Osteoblast (primary cell): ENCODE results near the gene PXDN. TPM values are rescaled to one million over a fixed set of nuclear protein-coding genes. Genes with fewer than 3 reads are reported as not detected.
A peak's percentile ranks its signal among the peaks of the same experiment; 100 is the strongest.

ENCODE experiments used
- DNase-seq: peaks from one replicate; pipeline ENCODE4 v3.0.0; 2011; ENCODE audit warnings: low spot score, mixed read lengths; ENCODE audit not compliant: insufficient read length; ENCODE audit errors: missing footprints
- H2AFZ ChIP-seq: 2 replicates; pipeline ENCODE4 v1.6.0; 2011; ENCODE audit warnings: mild to moderate bottlenecking, low read length
- H3K27ac ChIP-seq: 2 replicates; pipeline ENCODE4 v1.5.1; 2011; ENCODE audit warnings: mild to moderate bottlenecking, low read depth, low read length, moderate library complexity
- H3K27me3 ChIP-seq: 2 replicates; pipeline ENCODE4 v1.6.0; 2012; ENCODE audit warnings: mild to moderate bottlenecking, control low read depth, inconsistent platforms, low read length, moderate library complexity; ENCODE audit not compliant: insufficient read depth
- H3K36me3 ChIP-seq: 2 replicates; pipeline ENCODE4 v1.5.1; 2011; ENCODE audit warnings: mild to moderate bottlenecking, low read length, control low read depth, moderate library complexity; ENCODE audit not compliant: insufficient read depth
- H3K4me1 ChIP-seq: 2 replicates; pipeline ENCODE4 v1.5.1; 2011; ENCODE audit warnings: mild to moderate bottlenecking, low read length, control low read depth, moderate library complexity; ENCODE audit not compliant: insufficient read depth
- H3K4me2 ChIP-seq: 2 replicates; pipeline ENCODE4 v1.6.0; 2011; ENCODE audit warnings: mild to moderate bottlenecking, low read length; ENCODE audit not compliant: insufficient read depth
- H3K4me3 ChIP-seq: fragments of 200-600 bp; sonication (generic); 3 replicates; pipeline ENCODE4 v1.5.1; 2012; ENCODE audit warnings: mild to moderate bottlenecking, low read length, inconsistent platforms; ENCODE audit not compliant: insufficient read depth
- H3K79me2 ChIP-seq: 2 replicates; pipeline ENCODE4 v1.6.0; 2012; ENCODE audit warnings: mild to moderate bottlenecking, low read length, control low read depth, inconsistent platforms; ENCODE audit not compliant: insufficient read depth
- H3K9me3 ChIP-seq: 2 replicates; pipeline ENCODE4 v1.5.1; 2011; ENCODE audit warnings: low read depth, low read length, control low read depth
- H4K20me1 ChIP-seq: 2 replicates; pipeline ENCODE4 v1.6.0; 2012; ENCODE audit warnings: mild to moderate bottlenecking, low read length, control low read depth; ENCODE audit not compliant: insufficient read depth
- total RNA-seq: library from RNA; depleted of rRNA; stranded (reverse); fragments of >200 nt; gene quantifications from 2 replicates; pipeline ENCODE4 v1.2.3, GENCODE V29; 2012
- TF ChIP-seq, protein P1 (sequence below): IDR thresholded peaks from 2 replicates; pipeline ENCODE4 v1.5.1; 2011; ENCODE audit warnings: mild to moderate bottlenecking, low read depth, low read length, moderate library complexity; ENCODE audit errors: extremely low read depth

Gene PXDN
- total RNA-seq, 1 donor = 307 TPM

DNA sequence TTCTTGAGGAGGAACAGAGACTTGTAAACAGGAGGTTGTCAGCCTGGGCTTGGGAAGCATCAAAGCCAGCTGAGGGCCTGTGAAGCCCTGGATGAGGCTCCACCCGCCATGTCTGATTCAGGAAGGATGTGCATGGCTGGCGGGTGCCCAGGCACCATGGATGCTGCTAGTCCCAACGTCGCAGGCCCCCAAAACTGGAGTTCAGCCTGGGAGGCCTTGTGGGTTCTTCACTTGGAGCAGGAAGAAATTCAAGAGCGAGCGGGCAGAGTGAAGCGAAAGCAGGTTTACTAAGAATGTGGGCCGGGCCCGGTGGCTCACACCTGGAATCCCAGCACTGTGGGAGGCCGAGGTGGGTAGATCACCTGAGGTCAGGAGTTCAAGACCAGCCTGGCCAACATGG, 12.1 kb upstream of the PXDN start:
- Histone ChIP-seq H4K20me1 (no peaks in the 10 kb centered on the region), H3K27ac (no peak overlapping the region), H3K4me1 (no peaks in the 10 kb centered on the region), H3K27me3 (peaks cover 21% of the 10 kb centered on the region), H3K79me2 (no peaks in the 10 kb centered on the region), H2AFZ (no peak overlapping the region), H3K9me3 (no peaks in the 10 kb centered on the region), H3K4me2 (no peak overlapping the region), H3K4me3 (no peak overlapping the region), H3K36me3 (no peaks in the 10 kb centered on the region)
- peak; percentile 64 for DNase-seq
- TF ChIP-seq, protein P1, sequence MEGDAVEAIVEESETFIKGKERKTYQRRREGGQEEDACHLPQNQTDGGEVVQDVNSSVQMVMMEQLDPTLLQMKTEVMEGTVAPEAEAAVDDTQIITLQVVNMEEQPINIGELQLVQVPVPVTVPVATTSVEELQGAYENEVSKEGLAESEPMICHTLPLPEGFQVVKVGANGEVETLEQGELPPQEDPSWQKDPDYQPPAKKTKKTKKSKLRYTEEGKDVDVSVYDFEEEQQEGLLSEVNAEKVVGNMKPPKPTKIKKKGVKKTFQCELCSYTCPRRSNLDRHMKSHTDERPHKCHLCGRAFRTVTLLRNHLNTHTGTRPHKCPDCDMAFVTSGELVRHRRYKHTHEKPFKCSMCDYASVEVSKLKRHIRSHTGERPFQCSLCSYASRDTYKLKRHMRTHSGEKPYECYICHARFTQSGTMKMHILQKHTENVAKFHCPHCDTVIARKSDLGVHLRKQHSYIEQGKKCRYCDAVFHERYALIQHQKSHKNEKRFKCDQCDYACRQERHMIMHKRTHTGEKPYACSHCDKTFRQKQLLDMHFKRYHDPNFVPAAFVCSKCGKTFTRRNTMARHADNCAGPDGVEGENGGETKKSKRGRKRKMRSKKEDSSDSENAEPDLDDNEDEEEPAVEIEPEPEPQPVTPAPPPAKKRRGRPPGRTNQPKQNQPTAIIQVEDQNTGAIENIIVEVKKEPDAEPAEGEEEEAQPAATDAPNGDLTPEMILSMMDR = no peak

DNA sequence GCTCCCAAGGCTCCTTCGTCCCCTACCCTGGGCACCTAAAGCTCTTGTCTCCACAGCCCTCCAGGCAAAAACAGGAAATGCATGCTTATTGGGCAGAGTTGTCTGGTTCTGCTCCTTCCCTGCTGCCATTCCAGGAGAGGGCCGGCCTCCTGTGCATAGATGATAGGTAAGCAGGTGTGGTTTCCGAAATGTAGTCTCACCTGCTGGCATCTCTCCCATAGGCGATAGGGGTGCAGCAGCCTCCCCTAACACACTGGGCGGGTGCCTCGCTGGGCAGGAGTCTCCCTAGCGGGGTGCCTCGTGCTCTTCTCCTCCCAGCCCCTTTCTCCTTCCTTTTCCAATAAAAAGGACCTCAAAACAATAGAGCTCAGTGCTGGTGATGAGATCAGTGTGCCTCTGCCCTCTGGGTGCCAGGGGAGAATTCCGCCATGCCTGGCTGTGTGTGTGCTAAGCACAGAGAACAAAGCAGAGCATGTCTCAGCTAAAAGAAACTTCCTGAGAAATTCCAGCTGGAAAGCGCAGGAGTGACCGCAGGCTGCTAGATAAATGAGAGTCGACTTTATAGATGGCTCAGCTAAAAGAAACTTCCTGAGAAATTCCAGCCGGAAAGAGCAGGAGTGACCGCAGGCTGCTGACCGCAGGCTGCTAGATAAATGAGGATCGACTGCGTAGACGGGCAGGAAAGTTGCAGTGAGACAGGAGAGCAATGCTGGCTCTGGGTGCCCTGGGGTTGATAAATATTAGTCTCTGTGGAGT, 11.3 kb upstream of the PXDN start:
- Histone ChIP-seq H3K4me1 (no peaks in the 10 kb centered on the region), H2AFZ (no peak overlapping the region), H3K9me3 (no peaks in the 10 kb centered on the region), H3K27ac (no peak overlapping the region), H3K79me2 (no peaks in the 10 kb centered on the region), H3K4me3 (no peak overlapping the region), H4K20me1 (no peaks in the 10 kb centered on the region), H3K27me3 (peaks cover 28% of the 10 kb centered on the region), H3K4me2 (no peak overlapping the region), H3K36me3 (no peaks in the 10 kb centered on the region)
- TF ChIP-seq, protein P1 = no peak
- peak; percentile 83 for DNase-seq

DNA sequence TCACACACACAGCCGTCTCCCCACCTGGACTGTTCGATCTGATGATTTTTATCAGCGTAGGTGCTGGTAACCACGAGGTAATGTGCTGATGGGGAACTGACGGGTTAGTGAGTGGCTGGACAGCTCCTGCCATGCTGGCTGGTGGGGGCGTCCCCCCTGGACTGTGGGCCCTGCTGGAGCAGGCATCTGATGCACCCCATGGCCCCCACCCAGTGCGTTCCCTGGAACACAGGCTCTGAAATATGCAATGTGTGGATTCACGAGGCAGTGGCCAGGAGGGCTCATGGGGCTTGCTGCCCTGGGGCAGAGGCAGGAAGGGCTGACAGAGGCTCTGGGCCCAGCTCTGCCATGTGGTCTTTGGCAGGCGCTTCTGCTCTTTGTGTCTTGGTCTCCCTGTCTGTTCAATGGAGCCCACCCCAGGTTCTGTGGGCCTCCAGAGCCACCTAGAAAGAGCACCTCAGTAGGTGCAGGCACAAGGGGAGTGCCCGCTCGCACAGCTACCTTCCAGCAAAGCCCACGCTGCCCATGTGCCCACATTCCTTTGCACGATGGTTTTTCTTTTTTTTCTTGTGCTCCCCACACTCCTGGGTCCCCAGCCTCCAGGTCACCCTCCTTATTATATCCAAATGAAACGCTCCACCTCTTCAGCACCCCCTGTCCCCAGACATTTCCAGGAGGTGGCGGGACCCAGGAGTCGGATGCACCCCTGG, 10.3 kb upstream of the PXDN start:
- peak; percentile 36 for DNase-seq
- Histone ChIP-seq H3K27me3 (peaks cover 28% of the 10 kb centered on the region), H3K79me2 (no peaks in the 10 kb centered on the region), H3K4me3 (no peak overlapping the region), H3K4me1 (no peaks in the 10 kb centered on the region), H2AFZ (no peak overlapping the region), H3K9me3 (no peaks in the 10 kb centered on the region), H3K36me3 (no peaks in the 10 kb centered on the region), H4K20me1 (no peaks in the 10 kb centered on the region), H3K27ac (no peak overlapping the region), H3K4me2 (no peak overlapping the region)
- TF ChIP-seq, protein P1 = no peak

DNA sequence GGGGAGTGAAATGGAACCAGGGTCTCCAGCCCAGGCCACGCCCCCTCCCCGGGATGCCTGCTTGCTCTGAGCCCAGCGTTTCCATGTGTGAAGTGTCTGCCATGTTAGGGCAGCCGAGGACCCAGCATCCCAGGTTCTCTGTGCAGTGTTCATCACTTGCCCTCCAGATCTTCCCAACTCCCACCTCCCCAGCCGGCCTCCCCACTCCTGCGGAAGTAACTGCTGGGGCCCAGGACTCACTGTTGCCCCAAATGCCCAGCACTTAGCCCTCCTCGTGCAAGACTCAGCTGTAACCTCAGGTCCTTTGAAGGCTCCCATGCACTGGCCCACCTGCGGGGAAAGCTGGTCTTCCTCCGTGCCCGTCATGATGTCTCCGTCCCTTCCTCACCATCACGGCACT, 9.7 kb upstream of the PXDN start:
- H3K4me1 ChIP-seq = no peaks in the 10 kb centered on the region
- no peaks in the 10 kb centered on the region for H3K79me2 ChIP-seq

More for the DNA sequence above, 9.7 kb upstream of the PXDN start:
- Histone ChIP-seq H3K36me3 (no peaks in the 10 kb centered on the region), H4K20me1 (no peaks in the 10 kb centered on the region), H3K4me3 (no peak overlapping the region), H3K9me3 (no peaks in the 10 kb centered on the region), H3K27me3 (peaks cover 28% of the 10 kb centered on the region), H3K4me2 (no peak overlapping the region), H2AFZ (no peak overlapping the region), H3K27ac (no peak overlapping the region)
- TF ChIP-seq, protein P1 = no peak
- peak; percentile 69 for DNase-seq
